ENCODE measurements around the gene IDH1.

- TF ChIP-seq CTCF (IDR thresholded peaks at IDR 0.05) (no peak), POLR2A (IDR thresholded peaks at IDR 0.05) (no peak), POLR2AphosphoS5 (IDR thresholded peaks at IDR 0.05; ENCODE audit: insufficient read depth in 1 of 2, low read depth in 1 of 2) (no peak)
Measured at GRCh38 chr2:208252716-208253492, 2.0 kb downstream of the IDH1 start.

All from vagina (tissue), 2 donors.